DND-41 (cell line): ENCODE results near the gene GNAZ.
A peak's percentile ranks its signal among the peaks of the same experiment; 100 is the strongest.

Experiments
- ATAC-seq: fragments of 200-7000 bp; cut with Tn5 transposase; 3 replicates; pipeline ENCODE4 v1.9.1; 2021; ENCODE audit warnings: low read depth; ENCODE audit not compliant: insufficient read depth
- DNase-seq: peaks from one replicate; pipeline ENCODE4 v3.0.0-alpha.2; 2020
- H2AFZ ChIP-seq: 2 replicates; pipeline ENCODE4 v1.6.0; 2012; ENCODE audit warnings: low read depth, low read length
- H3K27ac ChIP-seq: 2 replicates; pipeline ENCODE4 v1.5.1; 2012; ENCODE audit warnings: low read length, inconsistent platforms
- H3K27me3 ChIP-seq: fragments of 200-600 bp; sonication (generic); 2 replicates; pipeline ENCODE4 v1.6.0; 2012; ENCODE audit warnings: low read length, mild to moderate bottlenecking, inconsistent platforms; ENCODE audit not compliant: insufficient read depth, poor library complexity
- H3K36me3 ChIP-seq: 2 replicates; pipeline ENCODE4 v1.5.1; 2012; ENCODE audit warnings: low read length, inconsistent platforms; ENCODE audit not compliant: insufficient read depth
- H3K4me1 ChIP-seq: 2 replicates; pipeline ENCODE4 v1.5.1; 2012; ENCODE audit warnings: mild to moderate bottlenecking, low read length; ENCODE audit not compliant: insufficient read depth
- H3K4me2 ChIP-seq: 2 replicates; pipeline ENCODE4 v1.6.0; 2012; ENCODE audit warnings: mild to moderate bottlenecking, moderate library complexity, low read length, inconsistent platforms; ENCODE audit not compliant: insufficient read depth
- H3K4me3 ChIP-seq, 2 experiments: fragments of 200-600 bp in 1 of 2; shearing (Covaris generic) in 1 of 2; 2 replicates each; pipeline ENCODE4 v1.5.1; 2012 to 2016; ENCODE audit warnings: inconsistent platforms in 2 of 2, low read length in 2 of 2, mild to moderate bottlenecking in 2 of 2, low read depth in 1 of 2, moderate library complexity in 1 of 2
- H3K79me2 ChIP-seq: 2 replicates; pipeline ENCODE4 v1.6.0; 2012; ENCODE audit warnings: low read length, inconsistent platforms; ENCODE audit not compliant: insufficient read depth
- H3K9ac ChIP-seq: 2 replicates; pipeline ENCODE4 v1.6.0; 2012; ENCODE audit warnings: low read depth, mild to moderate bottlenecking, inconsistent platforms, low read length, moderate library complexity
- H3K9me3 ChIP-seq: 2 replicates; pipeline ENCODE4 v1.5.1; 2012; ENCODE audit warnings: low read length, moderate library complexity, mild to moderate bottlenecking, inconsistent platforms; ENCODE audit not compliant: insufficient read depth, severe bottlenecking
- H4K20me1 ChIP-seq: 2 replicates; pipeline ENCODE4 v1.6.0; 2012; ENCODE audit warnings: low read length; ENCODE audit not compliant: insufficient read depth
- CTCF ChIP-seq: IDR thresholded peaks from 2 replicates; pipeline ENCODE4 v1.5.1; 2012; ENCODE audit warnings: borderline replicate concordance, low read length, moderate library complexity, mild to moderate bottlenecking; ENCODE audit not compliant: poor library complexity, severe bottlenecking; ENCODE audit errors: extremely low read depth
- EZH2 ChIP-seq: IDR thresholded peaks from 3 replicates; pipeline ENCODE4 v1.6.1; 2012; ENCODE audit warnings: borderline replicate concordance, low read depth, mild to moderate bottlenecking, moderate library complexity, low read length, inconsistent platforms; ENCODE audit not compliant: severe bottlenecking

Gene GNAZ

GRCh38 chr22:23079240-23079768 lies 9.0 kb downstream of the GNAZ start:
- H3K4me2 ChIP-seq, result no peak overlapping the region
- H3K4me3 ChIP-seq, result no peak overlapping the region
- TF ChIP-seq EZH2 (no peak), CTCF (no peak)
- peaks cover 9% of the 10 kb centered on the region; the same call in 1 of the 2 replicates for H4K20me1 ChIP-seq
- H3K4me1 ChIP-seq, result peaks cover 7% of the 10 kb centered on the region
- no peaks in the 10 kb centered on the region for H3K27me3 ChIP-seq
- no peaks in the 10 kb centered on the region for H3K9me3 ChIP-seq
- H3K36me3 ChIP-seq, result no peaks in the 10 kb centered on the region
- ATAC-seq (no peak), DNase-seq (no peak)
- H2AFZ ChIP-seq, result no peak overlapping the region
- H3K27ac ChIP-seq, result no peak overlapping the region
- no peak overlapping the region for H3K9ac ChIP-seq
- no peaks in the 10 kb centered on the region for H3K79me2 ChIP-seq

GRCh38 chr22:23079814-23080521 lies 9.6 kb downstream of the GNAZ start:
- H3K27me3 ChIP-seq, result no peaks in the 10 kb centered on the region
- H3K36me3 ChIP-seq, result no peaks in the 10 kb centered on the region
- H3K79me2 ChIP-seq, result no peaks in the 10 kb centered on the region
- no peak overlapping the region for H3K4me3 ChIP-seq
- TF ChIP-seq CTCF (no peak), EZH2 (no peak)
- no peak for DNase-seq
- no peak overlapping the region for H2AFZ ChIP-seq
- peaks cover 12% of the 10 kb centered on the region for H4K20me1 ChIP-seq
- no peak for ATAC-seq
- H3K4me1 ChIP-seq, result peaks cover 7% of the 10 kb centered on the region
- H3K9me3 ChIP-seq, result no peaks in the 10 kb centered on the region
- H3K27ac ChIP-seq, result no peak overlapping the region
- H3K9ac ChIP-seq, result no peak overlapping the region
- H3K4me2 ChIP-seq, result no peak overlapping the region

- no peak overlapping the region for H2AFZ ChIP-seq
- no peak overlapping the region for H3K4me3 ChIP-seq
- no peaks in the 10 kb centered on the region for H3K27me3 ChIP-seq
- peaks cover 7% of the 10 kb centered on the region for H3K4me1 ChIP-seq
- TF ChIP-seq EZH2, result no peak
- no peak for TF ChIP-seq CTCF
- no peaks in the 10 kb centered on the region for H3K79me2 ChIP-seq
- ATAC-seq (peak; percentile 50; the same call in 1 of the 3 replicates), DNase-seq (peak; percentile 18)
- no peak overlapping the region for H3K4me2 ChIP-seq
- H3K36me3 ChIP-seq, result no peaks in the 10 kb centered on the region
- H4K20me1 ChIP-seq, result peaks cover 12% of the 10 kb centered on the region
- H3K27ac ChIP-seq, result no peak overlapping the region
- no peak overlapping the region for H3K9ac ChIP-seq
- no peaks in the 10 kb centered on the region for H3K9me3 ChIP-seq
Observed at GRCh38 chr22:23080613-23081290, 10.4 kb downstream of the GNAZ start.
